GM19468 (cell line): ENCODE results near the gene FAH.

Experiments
- ATAC-seq: cut with Tn5 transposase; IDR thresholded peaks from one replicate; pipeline ENCODE4 v1.9.1; 2021; ENCODE audit warnings: mild to moderate bottlenecking, moderate library complexity, moderate number of reproducible peaks; ENCODE audit not compliant: unreplicated experiment; ENCODE audit errors: extremely low read depth

The FAH gene

DNA sequence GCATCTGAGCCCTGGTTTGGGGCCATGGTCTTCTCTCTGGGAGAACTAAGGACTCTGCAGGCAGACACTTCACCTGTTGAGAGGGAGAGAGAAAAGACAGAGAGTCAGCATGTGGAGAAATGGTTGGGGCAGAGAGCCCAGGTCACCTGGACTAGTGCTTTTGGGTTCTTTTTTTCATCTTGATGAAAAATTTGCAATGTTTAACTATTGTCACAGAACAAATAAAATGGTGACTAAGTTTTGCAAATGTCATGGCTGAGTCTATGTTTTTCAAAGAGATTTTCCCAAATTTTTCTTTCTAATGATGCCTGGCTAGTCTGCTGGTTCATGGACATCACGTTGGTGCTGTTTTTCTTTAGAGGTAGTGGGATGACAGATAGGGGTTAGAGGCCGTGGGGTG is 17.8 kb downstream of the FAH start:
- ATAC-seq: no peak

DNA sequence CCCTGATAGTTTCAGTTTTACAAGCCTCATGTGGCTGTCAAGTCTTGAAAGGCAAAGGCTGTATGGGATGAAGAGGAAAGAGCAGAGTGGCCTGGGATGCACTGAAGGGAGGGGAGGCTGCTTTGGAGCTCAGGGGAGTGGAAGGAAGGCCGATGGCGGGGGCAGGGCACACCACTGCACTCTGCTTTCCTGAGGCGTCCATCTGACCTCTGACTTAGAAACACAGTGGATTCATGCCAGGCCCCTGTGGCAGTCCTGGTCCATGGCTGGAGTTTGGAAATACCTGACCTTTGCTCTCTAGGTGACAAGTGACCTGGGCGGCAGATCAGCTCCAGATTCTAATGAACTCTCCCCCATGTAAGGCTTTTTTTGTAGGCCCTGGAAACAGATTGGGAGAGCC is 19.0 kb downstream of the FAH start:
- ATAC-seq: no peak

DNA sequence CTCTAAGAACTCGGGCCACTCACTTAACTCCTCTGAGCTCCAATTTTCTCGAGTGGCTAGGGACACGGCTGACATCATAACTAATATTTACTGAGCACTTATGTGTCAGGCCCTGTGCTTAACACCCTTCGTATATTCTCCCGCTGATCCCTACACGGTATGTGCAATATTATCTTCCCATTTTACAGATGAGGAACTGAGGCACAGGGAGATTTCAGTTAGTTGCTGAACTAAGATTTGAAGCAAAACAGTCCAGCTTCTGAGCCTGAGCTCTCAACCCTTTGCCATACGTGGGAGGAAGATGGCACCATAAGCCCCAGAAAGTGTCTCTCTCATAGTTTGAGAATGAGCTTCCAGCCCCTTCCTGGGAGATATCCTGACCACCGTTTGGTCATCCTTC is 19.6 kb downstream of the FAH start:
- no peak for ATAC-seq

DNA sequence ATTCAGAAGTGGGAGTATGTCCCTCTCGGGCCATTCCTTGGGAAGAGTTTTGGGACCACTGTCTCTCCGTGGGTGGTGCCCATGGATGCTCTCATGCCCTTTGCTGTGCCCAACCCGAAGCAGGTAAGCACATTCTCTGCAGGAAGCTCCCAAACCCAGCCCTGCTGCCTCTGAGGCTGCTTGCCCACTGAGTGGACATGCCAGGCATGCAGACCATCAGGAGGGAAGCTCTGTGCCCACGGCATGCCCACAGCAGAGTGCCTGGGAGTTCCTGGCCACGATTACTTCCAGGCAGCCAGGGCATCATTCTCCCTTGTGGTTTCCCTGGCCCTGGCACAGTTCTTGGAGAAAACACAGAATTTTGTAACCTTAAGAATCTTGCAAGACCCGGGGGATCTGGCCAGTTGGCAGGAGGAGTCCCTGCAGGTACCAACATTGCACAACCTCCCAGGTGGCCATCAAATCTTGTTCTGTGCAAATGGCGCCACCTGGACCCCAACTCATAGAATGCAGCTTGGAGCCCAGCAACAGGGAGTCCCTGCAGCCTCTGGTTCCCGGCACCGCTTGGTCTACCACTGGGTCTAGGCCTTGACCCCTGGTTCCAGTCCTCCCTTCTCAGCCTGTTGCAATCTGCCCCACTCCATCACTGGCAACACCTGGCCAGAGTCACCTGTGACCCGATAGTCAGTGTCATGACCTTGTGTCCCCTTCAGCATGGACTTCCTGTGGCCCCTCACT is 20.4 kb downstream of the FAH start:
- no peak for ATAC-seq

DNA sequence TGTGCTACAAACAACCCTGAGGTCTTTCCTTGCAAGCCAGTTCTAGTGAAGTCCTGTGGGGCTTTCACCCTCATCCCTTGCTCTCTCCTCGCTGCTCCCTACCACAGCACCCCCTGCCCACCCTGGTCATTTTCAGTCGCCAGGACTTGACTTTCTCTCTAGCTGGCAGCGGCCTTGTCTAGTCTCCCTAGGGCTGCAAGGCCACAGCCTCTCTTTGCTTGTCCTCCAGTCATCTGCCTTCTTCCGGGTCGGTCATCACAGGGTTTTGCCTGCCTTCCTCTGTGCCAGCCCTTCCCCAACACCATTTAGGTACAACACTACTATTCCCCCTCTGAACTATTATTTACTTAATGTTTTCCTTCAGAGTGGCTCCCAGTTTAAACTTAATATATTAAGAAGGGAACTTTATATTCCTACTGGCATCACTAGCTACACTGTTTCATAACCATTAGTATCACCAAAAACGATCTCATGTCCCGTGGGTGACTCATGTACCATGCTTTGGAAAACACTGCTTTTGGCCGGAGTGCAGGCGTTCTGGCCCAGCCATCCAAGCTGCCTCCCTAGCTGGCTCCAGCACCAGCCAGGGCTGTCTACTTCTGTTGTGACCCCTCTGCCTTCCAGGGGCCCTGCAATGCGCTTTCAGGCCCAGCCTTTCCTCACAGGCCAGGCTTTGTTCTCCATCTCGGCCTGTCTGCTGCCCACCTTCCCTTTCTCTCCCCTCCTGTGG is 21.4 kb downstream of the FAH start:
- ATAC-seq: no peak

DNA sequence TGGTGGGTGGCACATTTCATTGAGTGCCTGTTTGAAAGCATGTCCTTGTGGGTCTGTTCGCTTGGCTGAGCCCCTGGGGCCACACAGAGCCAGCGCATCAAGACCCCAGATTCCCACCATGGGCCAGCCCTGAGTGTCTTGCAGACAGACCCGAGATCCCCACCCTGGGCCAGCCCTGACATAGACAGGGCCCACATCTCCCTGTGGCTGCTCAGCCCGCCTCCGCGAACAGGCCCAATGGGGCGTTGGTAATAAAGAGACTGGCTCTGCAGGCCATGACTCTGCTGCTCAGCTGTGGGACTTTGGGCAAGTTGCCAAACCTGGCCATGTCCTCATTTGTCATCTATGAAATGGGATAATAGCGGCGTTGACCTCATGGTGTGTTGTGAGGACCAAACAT is 22.6 kb downstream of the FAH start:
- ATAC-seq: no peak

DNA sequence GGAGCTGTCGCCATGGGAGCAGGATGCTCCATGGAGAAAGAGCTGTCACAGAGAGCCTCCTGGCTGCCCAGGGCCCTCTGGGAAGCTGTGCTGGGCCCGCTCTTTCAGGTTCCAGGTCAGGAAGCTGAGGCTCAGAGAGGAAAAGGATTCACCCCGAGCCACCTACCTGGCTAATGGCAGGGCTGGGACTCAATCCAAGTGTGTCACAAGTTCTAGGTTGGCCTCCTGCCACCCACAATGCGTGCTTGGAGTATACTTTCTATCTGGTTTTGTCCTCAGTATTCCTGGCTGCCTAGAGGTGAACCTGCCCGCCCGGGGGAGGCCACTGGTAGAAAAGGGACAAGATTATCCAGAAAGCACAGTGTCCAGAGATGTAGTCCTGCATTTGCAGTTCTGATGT is 23.6 kb downstream of the FAH start:
- ATAC-seq: no peak

DNA sequence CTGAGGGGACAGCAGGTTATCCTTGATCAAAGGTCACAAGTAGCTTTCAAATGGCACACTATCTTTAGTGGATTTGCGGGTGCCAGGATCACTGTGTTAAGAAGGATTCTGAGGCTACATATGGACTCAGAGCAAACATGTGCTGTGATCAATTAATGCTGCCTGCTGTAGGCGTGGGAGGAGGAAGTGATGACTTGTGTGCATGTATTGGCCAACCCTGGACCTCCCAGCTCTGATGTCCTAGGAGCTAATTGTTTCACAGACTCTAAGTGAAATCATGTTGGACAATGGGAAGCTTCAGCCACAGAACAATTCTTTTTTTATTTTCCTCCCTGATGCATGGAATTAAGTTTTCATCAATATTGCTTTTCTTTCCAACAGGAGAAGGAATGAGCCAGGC is 24.4 kb downstream of the FAH start:
- ATAC-seq: no peak

DNA sequence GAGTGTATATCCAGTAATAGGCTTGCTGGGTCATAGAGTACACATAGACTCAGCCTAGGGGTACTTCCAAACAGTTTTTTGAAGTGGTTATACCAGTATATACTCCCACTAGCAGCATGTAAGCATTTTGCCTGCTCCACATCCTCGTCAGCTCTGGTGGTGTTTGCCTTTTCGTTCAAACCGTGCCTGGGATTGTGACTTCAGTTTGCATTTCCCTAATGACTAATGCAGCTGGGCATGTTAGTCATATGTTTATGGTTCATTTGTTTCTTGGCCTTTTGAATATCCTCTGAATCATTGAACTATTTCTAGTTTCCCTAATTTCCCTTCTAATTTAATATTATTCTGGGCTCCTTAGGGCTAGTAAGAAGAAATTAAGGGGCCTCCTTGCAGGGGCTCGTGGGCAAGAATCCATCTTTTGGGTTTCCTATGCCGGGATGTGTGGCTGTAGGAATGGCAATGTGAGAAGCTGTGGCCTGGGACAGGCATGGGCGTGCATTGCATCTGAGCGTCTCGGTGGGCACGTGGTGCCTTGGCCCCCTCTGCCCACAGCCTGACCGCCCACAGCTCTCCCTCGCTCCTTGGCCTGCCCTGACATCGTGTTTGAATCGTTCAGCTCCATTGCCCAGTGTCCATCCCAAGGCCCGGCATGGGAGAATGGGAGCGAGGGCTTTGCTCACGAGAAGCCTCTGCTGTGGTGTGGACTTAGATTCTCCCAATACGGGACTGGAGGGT is 26.4 kb downstream of the FAH start:
- ATAC-seq: no peak

DNA sequence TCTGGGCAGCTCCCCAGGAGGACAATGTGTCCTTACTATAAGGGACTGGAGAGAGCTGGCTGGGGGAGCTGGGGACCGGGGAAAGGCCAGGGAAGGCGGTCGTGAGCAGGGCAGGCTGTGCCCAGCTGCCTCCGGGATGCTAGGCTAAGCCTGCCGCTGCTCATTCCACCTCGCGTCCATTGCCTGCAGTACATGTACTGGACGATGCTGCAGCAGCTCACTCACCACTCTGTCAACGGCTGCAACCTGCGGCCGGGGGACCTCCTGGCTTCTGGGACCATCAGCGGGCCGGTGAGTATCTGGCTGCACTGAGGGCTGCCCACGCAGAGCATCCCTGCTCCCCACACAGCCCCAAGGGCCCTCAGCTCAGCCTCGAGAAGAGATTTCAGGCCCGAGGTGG is 27.1 kb downstream of the FAH start:
- no peak for ATAC-seq

DNA sequence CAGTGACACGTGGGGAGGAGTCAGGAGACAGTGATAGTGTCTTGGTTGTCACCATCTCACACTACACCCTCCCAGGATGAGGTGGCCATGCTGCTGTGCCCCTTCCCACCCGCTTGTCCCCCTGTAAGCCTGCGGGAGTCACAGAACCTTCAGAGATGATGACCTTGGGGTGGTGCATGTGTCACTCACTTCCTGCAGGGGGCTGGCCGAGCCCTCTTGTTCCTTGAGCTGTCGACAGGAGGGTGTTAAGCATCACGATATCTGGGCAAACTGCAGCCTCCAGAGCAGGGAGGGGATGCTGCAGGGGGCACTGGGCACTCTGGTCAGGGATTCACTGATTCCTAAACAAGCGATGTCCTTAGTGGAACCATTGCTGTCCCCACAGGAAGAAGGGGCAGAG is 27.7 kb downstream of the FAH start:
- ATAC-seq: no peak

DNA sequence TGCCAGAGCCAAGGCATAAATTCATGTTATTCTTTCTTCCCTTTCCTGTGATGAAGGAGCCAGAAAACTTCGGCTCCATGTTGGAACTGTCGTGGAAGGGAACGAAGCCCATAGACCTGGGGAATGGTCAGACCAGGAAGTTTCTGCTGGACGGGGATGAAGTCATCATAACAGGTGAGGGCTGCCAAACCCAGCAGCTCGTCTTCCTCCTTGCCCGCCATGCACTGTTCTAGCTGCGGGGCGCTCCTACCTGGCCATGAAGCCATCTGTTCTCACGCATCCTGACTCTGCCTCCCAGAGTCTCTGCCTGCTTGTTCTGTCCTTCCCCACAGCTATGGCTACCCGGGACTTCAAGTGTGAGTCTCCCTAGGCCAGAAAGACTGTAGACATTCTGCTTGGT is 28.2 kb downstream of the FAH start:
- ATAC-seq: no peak

DNA sequence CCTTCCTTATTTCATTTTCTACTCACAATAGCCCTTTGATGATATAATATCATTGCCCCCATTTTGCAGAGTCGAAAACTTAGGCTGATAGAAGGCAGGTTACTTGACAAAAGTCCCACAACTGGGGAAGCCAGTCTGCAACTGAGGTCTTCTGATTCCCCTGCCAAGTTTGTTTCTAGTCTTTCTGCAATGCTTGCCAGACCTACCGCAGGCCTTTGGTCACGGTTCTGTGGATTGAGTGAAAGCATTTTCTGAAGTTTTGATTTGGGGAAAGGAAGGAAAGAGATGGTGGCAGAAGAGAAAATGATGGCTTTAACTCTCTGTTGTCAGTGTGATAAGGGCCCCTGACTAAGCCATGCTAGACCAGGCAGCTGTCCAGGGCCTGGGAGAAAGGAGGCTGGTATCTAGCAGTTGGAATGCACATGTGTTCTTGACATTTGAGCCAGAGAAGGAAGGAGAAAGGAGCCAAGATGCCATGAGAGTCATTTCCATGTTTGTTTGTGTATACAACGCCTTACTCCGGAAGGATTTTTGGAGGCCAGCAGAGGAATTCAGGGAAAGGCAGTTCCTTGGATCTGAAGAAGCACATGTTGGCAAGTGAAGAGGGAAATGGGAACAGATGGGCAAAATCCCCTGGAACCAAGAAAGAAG is 29.9 kb downstream of the FAH start:
- no peak for ATAC-seq

DNA sequence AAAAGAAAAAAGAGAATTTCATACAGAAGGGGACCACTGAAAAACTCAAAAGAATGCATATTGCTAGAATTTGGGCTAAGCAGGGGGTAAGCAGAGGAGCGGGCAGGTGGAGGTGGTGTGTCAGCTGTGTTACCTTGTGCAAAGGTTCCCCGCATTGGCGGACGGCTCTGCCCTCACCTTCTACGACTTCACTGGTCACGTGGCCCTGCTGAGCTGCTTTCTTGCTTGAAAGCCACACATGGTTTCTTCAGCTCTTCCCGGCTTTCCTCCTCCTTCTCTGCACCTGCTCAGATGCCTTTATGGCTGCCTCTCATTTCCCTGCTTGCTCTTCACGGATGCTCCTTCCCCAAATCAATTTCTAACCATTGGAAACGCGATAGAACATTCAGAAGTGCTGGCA is 30.5 kb downstream of the FAH start:
- no peak for ATAC-seq

DNA sequence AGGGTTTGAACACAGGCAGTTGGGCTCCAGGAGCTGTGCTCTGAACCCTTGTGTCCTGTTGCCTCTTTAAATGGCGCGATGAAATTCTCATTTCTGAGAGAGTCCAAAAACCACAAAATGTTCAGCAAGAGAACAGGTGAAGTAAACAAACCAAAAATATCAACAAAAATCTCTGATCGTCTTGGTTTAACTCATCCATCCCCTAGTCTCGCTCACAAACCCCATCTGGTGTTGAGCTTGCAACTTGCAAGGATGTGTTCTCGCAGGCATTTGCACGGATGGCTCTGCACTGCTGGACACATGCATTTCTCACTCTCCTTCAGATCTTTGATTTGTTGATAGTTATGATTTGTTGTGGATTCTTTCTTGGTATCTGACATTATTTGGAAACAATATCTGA is 31.1 kb downstream of the FAH start:
- ATAC-seq: no peak

DNA sequence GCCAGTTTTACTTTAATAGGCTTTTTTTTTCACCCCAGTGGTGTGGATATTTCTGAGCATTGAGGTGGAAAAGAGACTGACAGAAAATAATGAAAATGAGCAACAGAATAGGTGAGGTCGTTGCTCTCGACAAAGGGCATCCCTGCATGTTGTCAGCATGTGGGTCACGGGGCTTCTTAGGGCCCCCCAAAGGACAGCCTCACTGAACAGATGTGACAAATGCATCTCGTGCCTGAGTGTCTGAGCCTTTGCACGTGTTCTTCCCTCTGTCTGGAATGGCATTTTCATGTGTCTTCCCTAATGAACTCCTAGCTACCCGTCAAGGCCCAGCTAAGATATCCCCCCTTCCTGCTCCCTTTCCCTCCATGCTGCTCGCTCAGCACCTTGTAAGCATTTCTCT is 31.8 kb downstream of the FAH start:
- ATAC-seq: no peak

DNA sequence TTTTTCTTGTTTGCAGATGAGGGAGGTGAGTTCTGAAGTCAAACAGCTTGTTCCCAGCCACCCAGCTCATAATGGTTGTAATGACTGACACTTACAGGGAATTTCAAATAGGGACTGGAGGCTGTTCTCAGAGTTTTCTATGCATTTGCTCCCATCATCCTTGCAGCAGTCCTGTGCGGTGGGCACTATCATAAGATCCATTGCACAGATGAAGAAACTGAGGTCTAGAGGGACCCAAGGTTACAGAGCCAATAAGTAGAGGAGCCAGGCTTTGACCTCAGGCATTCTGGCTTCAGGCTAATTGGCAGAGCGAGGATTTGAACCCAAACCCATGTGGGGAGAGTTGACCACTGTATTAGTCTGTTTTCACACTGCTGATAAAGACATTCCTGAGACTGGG is 32.4 kb downstream of the FAH start:
- no peak for ATAC-seq

DNA sequence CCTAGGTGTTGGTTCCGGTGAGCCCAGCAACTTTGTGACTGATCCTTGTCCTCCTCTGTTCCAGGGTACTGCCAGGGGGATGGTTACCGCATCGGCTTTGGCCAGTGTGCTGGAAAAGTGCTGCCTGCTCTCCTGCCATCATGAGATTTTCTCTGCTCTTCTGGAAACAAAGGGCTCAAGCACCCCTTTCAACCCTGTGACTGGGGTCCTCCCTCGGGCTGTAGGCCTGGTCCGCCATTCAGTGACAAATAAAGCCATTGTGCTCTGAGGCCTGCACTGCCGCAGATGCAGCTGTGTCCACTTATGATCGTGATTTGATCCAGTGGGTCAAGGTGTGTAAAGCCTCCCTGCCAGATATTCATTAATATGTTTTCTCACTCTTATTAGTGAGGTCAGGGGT is 33.3 kb downstream of the FAH start:
- ATAC-seq: no peak

DNA sequence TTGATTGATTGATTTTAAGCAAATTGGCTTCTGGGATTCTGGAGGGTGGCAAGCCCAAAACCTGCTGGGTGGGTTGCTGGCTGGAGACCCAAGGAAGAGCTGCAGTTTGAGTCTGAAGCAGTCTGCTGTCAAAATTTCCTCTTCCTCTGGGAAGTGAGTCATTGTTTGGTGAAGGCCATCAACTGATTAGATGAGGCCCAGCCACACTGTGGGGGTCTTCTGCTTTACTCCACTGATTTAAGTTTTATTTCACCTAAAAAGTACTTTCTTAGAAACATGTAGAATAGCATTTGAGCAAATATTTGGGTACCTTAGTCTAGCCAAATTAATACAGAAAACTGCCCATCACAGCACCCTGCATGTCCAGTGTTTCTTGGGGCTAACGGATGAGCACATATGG is 33.8 kb downstream of the FAH start:
- ATAC-seq: no peak

DNA sequence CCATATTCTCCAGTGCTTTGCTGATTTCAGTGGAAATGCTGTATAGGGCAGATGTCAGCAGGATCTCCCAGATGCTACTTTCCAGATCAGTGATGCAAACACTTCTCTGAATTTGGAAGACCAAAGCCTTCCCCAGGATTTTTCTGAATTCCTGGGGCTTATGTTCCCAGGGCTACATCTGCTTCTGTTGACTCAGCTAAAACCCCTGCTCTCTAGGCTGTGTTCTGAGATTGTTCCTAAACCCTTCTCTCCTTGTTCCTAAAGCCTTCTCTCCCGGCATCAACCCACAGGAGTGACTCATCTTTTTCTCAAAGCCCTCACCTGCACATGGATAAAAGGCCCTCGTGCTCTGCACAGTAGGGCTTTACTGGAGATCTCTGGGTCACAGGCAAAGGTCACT is 35.5 kb downstream of the FAH start:
- no peak for ATAC-seq

DNA sequence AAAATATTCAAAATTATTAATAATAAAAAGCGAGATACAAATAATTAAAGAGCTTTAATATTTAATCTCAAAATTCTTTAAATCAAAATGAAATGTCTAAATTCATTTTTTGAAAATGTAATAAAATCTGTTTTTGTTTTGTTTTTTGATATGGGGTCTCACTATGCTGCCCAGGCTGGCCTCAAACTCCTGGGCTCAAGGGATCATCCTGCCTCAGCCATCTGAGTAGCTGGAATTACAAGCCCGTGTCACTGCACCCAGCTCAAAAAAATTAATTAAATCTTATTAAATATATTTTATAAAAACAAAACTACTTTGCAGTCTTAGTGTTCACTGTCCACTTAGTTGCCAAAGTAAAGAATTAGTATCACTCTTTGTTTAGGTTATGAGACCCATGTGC is 38.4 kb downstream of the FAH start:
- ATAC-seq: no peak
